SU-DHL-6 (cell line): Measurements from ENCODE around the gene CAPN8.

Source experiments
- H2AFZ ChIP-seq: fragments of 200-600 bp; sonication (generic); 2 replicates; pipeline ENCODE4 v1.6.1; 2014; ENCODE audit warnings: low read depth, mild to moderate bottlenecking, moderate library complexity, mixed read lengths, antibody characterized with exemption, low read length; ENCODE audit not compliant: severe bottlenecking
- H3F3A ChIP-seq: fragments of 200-600 bp; shearing (Covaris generic); 2 replicates; pipeline ENCODE4 v1.6.0; 2016; ENCODE audit warnings: antibody characterized with exemption, mild to moderate bottlenecking; ENCODE audit not compliant: insufficient read depth
- H3K27ac ChIP-seq: fragments of 200-600 bp; sonication (generic); 2 replicates; pipeline ENCODE4 v1.5.1; 2016; ENCODE audit warnings: low read depth, mild to moderate bottlenecking, low read length, moderate library complexity, mixed read lengths
- H3K27me3 ChIP-seq: fragments of 200-600 bp; sonication (generic), shearing (Covaris generic); 2 replicates; pipeline ENCODE4 v1.6.0; 2014; ENCODE audit warnings: mild to moderate bottlenecking, low read length
- H3K36me3 ChIP-seq: fragments of 200-600 bp; sonication (generic); 2 replicates; pipeline ENCODE4 v1.6.1; 2014; ENCODE audit warnings: mild to moderate bottlenecking, low read length, mixed read lengths
- H3K4me2 ChIP-seq: fragments of 300-600, 200-600 bp; shearing (Covaris generic), sonication (generic); 2 replicates; pipeline ENCODE4 v1.6.0; 2014; ENCODE audit warnings: low read length, low read depth, mild to moderate bottlenecking; ENCODE audit not compliant: poor library complexity, severe bottlenecking
- H3K4me3 ChIP-seq: fragments of 200-600 bp; sonication (generic); 2 replicates; pipeline ENCODE4 v1.5.1; 2014; ENCODE audit warnings: antibody characterized with exemption, low read length, mild to moderate bottlenecking, mixed read lengths; ENCODE audit not compliant: insufficient read depth, poor library complexity, severe bottlenecking
- H3K79me2 ChIP-seq: fragments of 200-600 bp; sonication (generic); 2 replicates; pipeline ENCODE4 v1.6.1; 2014; ENCODE audit warnings: mild to moderate bottlenecking, low read length, moderate library complexity; ENCODE audit not compliant: insufficient read depth
- H3K9ac ChIP-seq: fragments of 200-600 bp; sonication (generic); 2 replicates; pipeline ENCODE4 v1.7.0; 2014; ENCODE audit warnings: mild to moderate bottlenecking, low read length
- H3K9me2 ChIP-seq: fragments of 200-600 bp; sonication (generic); replicated peaks from 2 replicates; pipeline ENCODE4 v1.6.1; 2014; ENCODE audit warnings: low read length; ENCODE audit not compliant: insufficient read depth
- H3K9me3 ChIP-seq: fragments of 200-600 bp; sonication (generic); 2 replicates; pipeline ENCODE4 v1.6.1; 2014; ENCODE audit warnings: low read length, mixed read lengths; ENCODE audit not compliant: insufficient read depth
- H4K20me1 ChIP-seq: fragments of 200-600 bp; sonication (generic); 2 replicates; pipeline ENCODE4 v1.6.1; 2014; ENCODE audit warnings: low read depth, mild to moderate bottlenecking, antibody characterized with exemption, low read length, moderate library complexity, mixed read lengths
- EZH2phosphoT487 ChIP-seq: fragments of 200-600 bp; sonication (generic), shearing (Covaris generic); conservative IDR thresholded peaks from 2 replicates; pipeline ENCODE4 v1.6.1; 2018; ENCODE audit warnings: mild to moderate bottlenecking, antibody characterized with exemption, low read length, moderate library complexity, mixed read lengths
- TF ChIP-seq, protein P1 (sequence below): fragments of 200-600 bp; sonication (generic); IDR thresholded peaks from one replicate; pipeline ENCODE4 v1.5.1; 2017; ENCODE audit warnings: antibody characterized with exemption, mild to moderate bottlenecking, low read length, moderate library complexity; ENCODE audit not compliant: insufficient read depth, poor library complexity, severe bottlenecking

The CAPN8 gene

DNA sequence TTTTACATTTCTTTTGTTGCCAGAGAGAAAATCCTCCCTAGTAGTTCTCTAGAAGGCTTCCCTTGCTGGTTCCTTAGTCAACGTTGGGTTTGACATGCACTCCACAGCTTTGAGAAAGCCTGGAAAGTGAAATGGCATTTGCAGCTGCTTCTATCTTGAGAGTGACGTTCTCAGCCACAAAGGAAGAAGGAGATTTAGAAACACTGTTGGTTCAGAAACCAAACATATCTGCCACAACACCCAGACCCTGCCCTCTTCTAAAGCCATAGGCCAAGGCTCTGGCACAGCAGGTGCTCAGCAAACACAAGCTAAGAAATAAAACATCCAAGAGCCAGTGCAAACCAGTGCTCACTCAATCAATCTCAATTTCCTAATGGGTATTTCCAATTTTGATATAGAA, 150.9 kb downstream of the CAPN8 start:
- no peak overlapping the region for H3K4me3 ChIP-seq
- TF ChIP-seq, protein P1, sequence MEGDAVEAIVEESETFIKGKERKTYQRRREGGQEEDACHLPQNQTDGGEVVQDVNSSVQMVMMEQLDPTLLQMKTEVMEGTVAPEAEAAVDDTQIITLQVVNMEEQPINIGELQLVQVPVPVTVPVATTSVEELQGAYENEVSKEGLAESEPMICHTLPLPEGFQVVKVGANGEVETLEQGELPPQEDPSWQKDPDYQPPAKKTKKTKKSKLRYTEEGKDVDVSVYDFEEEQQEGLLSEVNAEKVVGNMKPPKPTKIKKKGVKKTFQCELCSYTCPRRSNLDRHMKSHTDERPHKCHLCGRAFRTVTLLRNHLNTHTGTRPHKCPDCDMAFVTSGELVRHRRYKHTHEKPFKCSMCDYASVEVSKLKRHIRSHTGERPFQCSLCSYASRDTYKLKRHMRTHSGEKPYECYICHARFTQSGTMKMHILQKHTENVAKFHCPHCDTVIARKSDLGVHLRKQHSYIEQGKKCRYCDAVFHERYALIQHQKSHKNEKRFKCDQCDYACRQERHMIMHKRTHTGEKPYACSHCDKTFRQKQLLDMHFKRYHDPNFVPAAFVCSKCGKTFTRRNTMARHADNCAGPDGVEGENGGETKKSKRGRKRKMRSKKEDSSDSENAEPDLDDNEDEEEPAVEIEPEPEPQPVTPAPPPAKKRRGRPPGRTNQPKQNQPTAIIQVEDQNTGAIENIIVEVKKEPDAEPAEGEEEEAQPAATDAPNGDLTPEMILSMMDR = no peak
- no peak for TF ChIP-seq EZH2phosphoT487
- peaks cover 5% of the 10 kb centered on the region; the same call in 1 of the 2 replicates for H3K9me3 ChIP-seq
- H3K9me2 ChIP-seq = no peaks in the 10 kb centered on the region
- H4K20me1 ChIP-seq = no peaks in the 10 kb centered on the region
- no peaks in the 10 kb centered on the region for H3F3A ChIP-seq
- no peak overlapping the region for H2AFZ ChIP-seq
- H3K79me2 ChIP-seq = no peaks in the 10 kb centered on the region
- H3K27ac ChIP-seq = no peak overlapping the region
- H3K9ac ChIP-seq = no peak overlapping the region
- no peaks in the 10 kb centered on the region for H3K36me3 ChIP-seq
- no peak overlapping the region for H3K4me2 ChIP-seq
- no peaks in the 10 kb centered on the region for H3K27me3 ChIP-seq

DNA sequence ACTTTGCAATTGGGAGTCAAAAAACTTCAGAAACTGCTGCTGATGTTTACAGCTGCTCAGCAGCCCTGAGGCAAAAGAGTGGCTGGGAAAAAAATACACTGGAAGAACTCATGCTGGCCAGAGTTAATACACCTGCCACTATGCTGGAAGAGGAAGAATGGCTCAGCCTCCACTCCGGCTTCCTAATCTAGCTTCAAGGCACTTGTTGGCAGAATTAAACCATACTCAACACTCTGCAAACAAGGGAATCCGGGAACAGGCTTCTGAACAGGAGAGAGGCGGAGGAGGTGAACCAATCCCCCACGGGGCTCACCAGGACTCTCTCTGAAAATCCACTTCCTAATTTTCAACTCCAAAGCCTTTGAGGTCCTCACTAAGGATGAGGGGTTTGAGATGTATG, 152.2 kb downstream of the CAPN8 start:
- no peaks in the 10 kb centered on the region for H4K20me1 ChIP-seq
- no peak overlapping the region for H3K27ac ChIP-seq
- H3K9me2 ChIP-seq = no peaks in the 10 kb centered on the region
- H3K4me3 ChIP-seq = no peak overlapping the region
- no peak overlapping the region for H2AFZ ChIP-seq
- no peak for TF ChIP-seq EZH2phosphoT487
- TF ChIP-seq, protein P1 = no peak
- H3K27me3 ChIP-seq = no peaks in the 10 kb centered on the region
- no peaks in the 10 kb centered on the region for H3K79me2 ChIP-seq
- no peaks in the 10 kb centered on the region for H3F3A ChIP-seq
- no peak overlapping the region for H3K4me2 ChIP-seq
- H3K36me3 ChIP-seq = no peaks in the 10 kb centered on the region
- peaks cover 5% of the 10 kb centered on the region; the same call in 1 of the 2 replicates for H3K9me3 ChIP-seq
- H3K9ac ChIP-seq = no peak overlapping the region

DNA sequence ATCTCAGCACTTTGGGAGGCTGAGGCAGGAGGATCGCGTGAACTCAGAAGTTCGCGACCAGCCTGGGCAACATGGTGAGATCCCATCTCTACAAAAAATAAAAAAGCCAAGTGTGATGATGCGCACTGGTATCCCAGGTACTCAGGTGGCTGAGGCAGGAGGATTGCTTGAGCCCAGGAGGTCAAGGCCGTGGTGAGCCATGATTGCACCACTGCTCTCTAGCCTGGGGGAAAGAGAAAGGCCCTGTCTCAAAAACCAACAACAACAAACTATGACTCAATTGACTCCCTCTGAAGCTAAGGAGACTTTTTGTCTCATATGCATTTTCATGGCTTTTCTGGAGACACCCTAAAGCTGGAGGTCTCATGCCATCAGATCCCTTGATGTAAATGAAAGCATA, 153.4 kb downstream of the CAPN8 start:
- Histone ChIP-seq H3K79me2 (no peaks in the 10 kb centered on the region), H3K9me3 (peaks cover 5% of the 10 kb centered on the region; the same call in 1 of the 2 replicates), H3F3A (no peaks in the 10 kb centered on the region), H3K27me3 (no peaks in the 10 kb centered on the region), H3K36me3 (no peaks in the 10 kb centered on the region), H3K9me2 (no peaks in the 10 kb centered on the region), H4K20me1 (no peaks in the 10 kb centered on the region), H3K4me3 (no peak overlapping the region), H2AFZ (no peak overlapping the region), H3K4me2 (no peak overlapping the region), H3K9ac (no peak overlapping the region), H3K27ac (no peak overlapping the region)
- TF ChIP-seq, protein P1 = no peak
- TF ChIP-seq EZH2phosphoT487 = no peak

DNA sequence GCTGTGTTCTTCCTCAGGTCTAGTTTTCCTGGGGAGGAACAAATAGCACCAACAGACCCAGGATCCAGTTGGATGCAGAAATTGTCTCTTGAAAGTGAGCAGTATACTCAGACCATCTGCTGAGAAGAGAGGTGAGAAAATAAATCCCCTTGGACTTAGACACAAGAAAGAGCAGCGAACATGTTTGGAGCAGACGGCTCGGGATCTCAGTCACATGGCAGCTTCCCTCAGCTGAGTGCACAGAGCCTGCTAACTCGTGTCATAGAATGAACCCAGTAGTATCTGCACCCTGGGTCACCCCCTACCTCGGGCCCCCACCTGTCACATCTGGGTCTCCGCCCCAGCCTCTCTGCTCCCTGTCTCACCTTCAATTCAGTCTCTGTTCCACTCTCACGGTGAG, 156.7 kb downstream of the CAPN8 start:
- Histone ChIP-seq H3K4me2 (no peak overlapping the region), H4K20me1 (no peaks in the 10 kb centered on the region), H3K79me2 (no peaks in the 10 kb centered on the region), H3K27ac (no peak overlapping the region), H3K9me3 (peaks cover 5% of the 10 kb centered on the region; the same call in 1 of the 2 replicates), H3K27me3 (no peaks in the 10 kb centered on the region), H2AFZ (no peak overlapping the region), H3K9ac (no peak overlapping the region), H3K9me2 (no peaks in the 10 kb centered on the region), H3F3A (no peaks in the 10 kb centered on the region), H3K4me3 (no peak overlapping the region), H3K36me3 (no peaks in the 10 kb centered on the region)
- TF ChIP-seq EZH2phosphoT487 = no peak
- TF ChIP-seq, protein P1 = no peak
